ENCODE results near the gene SMYD3.
"Not testable (repeated sequence)": the region's sequence is repeated elsewhere in the genome, so short reads cannot be mapped to it uniquely, and the experiment has no call there.

Gene SMYD3

DNA sequence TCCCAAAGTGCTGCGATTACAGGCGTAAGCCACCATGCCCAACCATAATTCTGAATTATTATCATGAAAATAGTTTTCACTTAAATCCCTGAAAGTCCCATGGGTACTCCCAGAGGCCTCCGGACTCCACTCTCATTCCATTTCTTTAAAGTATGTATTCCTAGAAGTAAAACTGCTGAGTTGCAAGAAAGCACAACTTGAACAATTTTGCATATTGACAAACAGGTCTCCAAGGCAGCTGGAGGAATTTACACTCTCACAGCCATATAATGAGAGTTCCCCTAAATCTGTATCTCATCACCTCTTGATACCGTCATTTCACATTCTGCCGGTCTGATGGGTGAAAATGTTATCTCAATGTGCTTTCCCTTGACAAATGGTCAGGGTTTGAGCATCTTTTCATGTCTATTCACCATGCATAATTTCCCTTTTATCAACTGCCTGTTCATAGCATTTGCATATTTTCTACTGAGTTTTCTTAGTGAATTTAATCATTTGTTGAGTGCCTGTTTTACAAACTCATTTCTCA is 129.4 kb downstream of the SMYD3 start:
- no peaks in the 10 kb centered on the region for H3K27me3 Mint-ChIP-seq
- no peak overlapping the region for H3K4me3 Mint-ChIP-seq
- H3K9me3 Mint-ChIP-seq = no peaks in the 10 kb centered on the region
- no peak overlapping the region for H3K27ac Mint-ChIP-seq
- H3K36me3 Mint-ChIP-seq = peaks cover 1% of the 10 kb centered on the region
- H3K4me1 Mint-ChIP-seq = no peaks in the 10 kb centered on the region

GRCh38 chr1:246373828-246374569 is 133.1 kb downstream of the SMYD3 start:
- Mint-ChIP-seq H3K4me1 (no peaks in the 10 kb centered on the region), H3K9me3 (no peaks in the 10 kb centered on the region), H3K27ac (no peak overlapping the region), H3K4me3 (no peak overlapping the region), H3K27me3 (no peaks in the 10 kb centered on the region), H3K36me3 (peaks cover 1% of the 10 kb centered on the region)

DNA sequence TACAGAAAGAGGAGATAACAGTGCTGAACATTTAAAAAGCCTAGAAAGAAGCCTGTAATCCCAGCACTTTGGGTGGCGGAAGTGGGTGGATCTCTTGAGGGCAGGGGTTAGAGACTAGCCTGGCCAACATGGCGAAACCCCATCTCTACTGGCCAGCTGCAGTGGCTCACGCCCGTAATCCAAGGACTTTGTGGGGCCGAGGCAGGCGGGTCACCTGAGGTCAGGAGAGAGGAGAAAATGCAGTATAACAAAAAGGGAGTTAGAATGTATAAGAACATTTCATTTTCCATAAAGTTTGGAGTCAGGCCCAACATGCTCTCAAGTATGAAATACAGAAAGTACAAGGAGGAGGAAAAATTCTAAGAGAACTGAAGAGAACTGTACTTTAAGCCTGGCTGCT is 134.5 kb downstream of the SMYD3 start:
- peaks cover under 1% of the 10 kb centered on the region for H3K36me3 Mint-ChIP-seq
- H3K4me3 Mint-ChIP-seq = no peak overlapping the region
- no peaks in the 10 kb centered on the region for H3K27me3 Mint-ChIP-seq
- no peak overlapping the region for H3K27ac Mint-ChIP-seq
- no peaks in the 10 kb centered on the region for H3K4me1 Mint-ChIP-seq
- no peaks in the 10 kb centered on the region for H3K9me3 Mint-ChIP-seq

DNA sequence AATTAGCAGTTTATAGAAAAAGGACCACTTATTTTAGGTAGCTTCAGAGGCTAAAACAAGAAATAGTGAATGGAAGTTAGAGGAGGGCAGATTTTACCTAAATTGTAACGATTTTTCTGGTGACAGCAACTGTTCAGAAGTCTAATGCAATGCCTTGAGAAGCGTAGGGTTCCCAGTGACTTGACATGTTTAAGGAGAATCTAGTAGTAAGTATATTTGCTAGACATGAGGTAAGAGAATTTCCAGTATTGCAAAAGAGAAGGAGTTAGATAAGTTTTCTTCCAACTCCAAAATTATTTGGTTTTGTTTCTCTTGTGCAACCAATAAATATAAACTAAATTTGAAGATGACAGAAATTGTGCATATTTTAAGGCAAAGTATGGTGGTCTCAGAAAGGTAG is 140.0 kb downstream of the SMYD3 start:
- peaks cover 1% of the 10 kb centered on the region for H3K36me3 Mint-ChIP-seq
- H3K4me1 Mint-ChIP-seq = peaks cover 12% of the 10 kb centered on the region
- H3K27me3 Mint-ChIP-seq = no peaks in the 10 kb centered on the region
- no peak overlapping the region for H3K4me3 Mint-ChIP-seq
- peaks cover 3% of the 10 kb centered on the region for H3K9me3 Mint-ChIP-seq
- H3K27ac Mint-ChIP-seq = no peak overlapping the region

DNA sequence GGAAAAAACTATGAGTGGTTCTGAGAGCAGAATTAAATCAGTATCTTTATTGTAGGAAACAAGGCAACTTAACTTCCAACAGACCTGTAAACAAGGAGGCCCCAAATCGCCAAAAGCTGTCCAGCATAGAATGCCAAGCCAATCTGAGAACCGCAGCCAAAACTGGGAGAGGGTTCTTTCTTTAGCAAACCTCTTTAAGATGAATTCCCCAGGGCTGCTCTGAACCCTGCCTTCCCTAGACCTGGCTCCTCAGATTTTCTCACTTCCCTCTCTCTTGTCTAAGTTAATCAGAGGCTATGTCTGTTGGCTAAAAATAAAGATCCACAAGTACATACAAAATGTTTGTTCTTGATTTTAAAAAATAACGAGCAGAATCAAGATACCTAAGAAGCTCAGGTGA is 141.4 kb downstream of the SMYD3 start:
- H3K9me3 Mint-ChIP-seq = peaks cover 7% of the 10 kb centered on the region

DNA sequence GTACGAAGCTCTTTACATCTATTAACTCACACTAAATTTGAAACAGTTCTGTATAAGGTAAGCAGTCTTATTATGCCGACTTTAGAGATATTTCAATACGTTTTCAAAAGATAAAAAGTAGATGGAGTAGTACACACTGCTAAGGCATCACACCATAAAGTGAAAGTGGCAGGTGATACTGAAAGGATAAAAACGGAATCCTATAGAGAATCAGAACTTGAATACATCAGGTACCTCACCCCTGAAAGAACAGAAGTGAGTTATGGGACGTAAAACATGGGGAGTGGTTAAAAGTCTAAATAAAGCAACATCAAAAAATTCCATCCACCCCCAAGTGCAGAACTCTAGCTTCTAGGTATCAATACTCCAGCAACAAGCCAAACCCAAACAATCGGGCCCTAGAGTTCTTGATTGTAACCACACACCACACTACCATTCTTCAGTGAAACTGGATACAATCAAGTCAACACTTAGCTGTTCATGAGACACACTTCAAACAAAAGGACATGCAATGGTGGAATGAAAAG is 142.6 kb downstream of the SMYD3 start:
- H3K27me3 Mint-ChIP-seq = no peaks in the 10 kb centered on the region
- no peak overlapping the region for H3K27ac Mint-ChIP-seq
- H3K4me1 Mint-ChIP-seq = peaks cover 21% of the 10 kb centered on the region
- peaks cover 14% of the 10 kb centered on the region for H3K9me3 Mint-ChIP-seq
- H3K4me3 Mint-ChIP-seq = no peak overlapping the region
- H3K36me3 Mint-ChIP-seq = peaks cover 18% of the 10 kb centered on the region

More for the DNA sequence above, 141.4 kb downstream of the SMYD3 start:
- no peak overlapping the region for H3K27ac Mint-ChIP-seq
- no peak overlapping the region for H3K4me3 Mint-ChIP-seq
- peaks cover 11% of the 10 kb centered on the region for H3K36me3 Mint-ChIP-seq
- no peaks in the 10 kb centered on the region for H3K27me3 Mint-ChIP-seq
- peaks cover 17% of the 10 kb centered on the region for H3K4me1 Mint-ChIP-seq

DNA sequence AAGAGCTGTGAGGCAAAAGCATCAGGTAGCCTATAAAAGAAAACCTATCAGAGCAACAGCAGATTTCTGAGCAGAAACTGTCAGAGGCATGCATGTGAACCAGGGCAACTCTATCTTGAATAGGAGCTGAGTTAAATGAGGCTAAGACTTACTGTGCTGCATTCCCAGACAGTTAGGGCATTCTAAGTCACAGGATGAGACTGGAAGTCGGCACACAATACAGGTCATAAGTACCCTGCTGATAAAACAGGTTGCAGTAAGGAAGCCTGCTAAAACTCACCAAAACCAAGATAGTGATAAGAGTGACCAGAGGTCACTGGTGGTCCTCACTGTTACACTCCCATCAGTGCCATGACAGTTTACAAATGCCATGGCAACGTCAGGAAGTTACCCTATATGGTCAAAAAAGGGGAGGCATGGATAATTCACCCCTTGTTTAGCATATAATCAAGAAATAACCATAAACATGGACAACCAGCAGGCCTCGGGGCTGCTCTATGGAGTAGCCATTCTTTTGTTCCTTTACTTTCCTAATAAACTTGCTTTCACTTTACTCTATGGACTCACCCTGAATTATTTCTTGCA is 150.0 kb downstream of the SMYD3 start:
- H3K27ac Mint-ChIP-seq, H3K4me3 Mint-ChIP-seq, H3K27me3 Mint-ChIP-seq: not testable (repeated sequence)
- Mint-ChIP-seq H3K4me1 (peaks cover 19% of the 10 kb centered on the region), H3K36me3 (peaks cover 42% of the 10 kb centered on the region), H3K9me3 (peaks cover 23% of the 10 kb centered on the region)

GRCh38 chr1:246355411-246356230 is 151.5 kb downstream of the SMYD3 start:
- Mint-ChIP-seq H3K36me3 (peaks cover 35% of the 10 kb centered on the region), H3K4me1 (peaks cover 13% of the 10 kb centered on the region), H3K27ac (no peak overlapping the region), H3K4me3 (no peak overlapping the region), H3K27me3 (no peaks in the 10 kb centered on the region), H3K9me3 (peaks cover 18% of the 10 kb centered on the region)

- Mint-ChIP-seq H3K9me3 (peaks cover 5% of the 10 kb centered on the region), H3K4me3 (no peak overlapping the region), H3K36me3 (peaks cover 31% of the 10 kb centered on the region), H3K4me1 (peaks cover 5% of the 10 kb centered on the region), H3K27me3 (no peaks in the 10 kb centered on the region), H3K27ac (no peak overlapping the region)
Measured at GRCh38 chr1:246351721-246352120, 155.4 kb downstream of the SMYD3 start.

GRCh38 chr1:246350745-246351144 is 156.3 kb downstream of the SMYD3 start:
- H3K4me1 Mint-ChIP-seq = no peaks in the 10 kb centered on the region
- no peaks in the 10 kb centered on the region for H3K27me3 Mint-ChIP-seq
- H3K27ac Mint-ChIP-seq = no peak overlapping the region
- H3K9me3 Mint-ChIP-seq = peaks cover 5% of the 10 kb centered on the region
- H3K36me3 Mint-ChIP-seq = peaks cover 32% of the 10 kb centered on the region
- H3K4me3 Mint-ChIP-seq = no peak overlapping the region

DNA sequence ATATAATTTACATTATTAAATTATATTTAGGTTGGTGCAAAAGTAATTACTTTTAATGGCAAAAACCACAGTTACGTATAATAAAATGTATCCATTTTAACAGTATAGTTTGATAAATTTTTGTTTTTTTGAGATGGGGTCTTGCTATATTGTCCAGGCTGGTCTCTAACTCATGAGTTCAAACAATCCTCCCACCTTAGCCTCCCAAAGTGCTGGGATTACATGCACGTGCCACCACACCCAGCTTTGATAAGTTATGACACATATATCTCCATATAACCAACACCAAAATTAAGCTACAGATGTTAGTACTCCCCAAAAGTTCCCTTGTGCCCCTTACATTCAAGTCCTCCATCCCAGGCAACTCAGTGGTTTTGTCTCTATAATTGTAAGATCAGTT is 163.1 kb downstream of the SMYD3 start:
- Mint-ChIP-seq H3K27me3 (no peaks in the 10 kb centered on the region), H3K27ac (no peak overlapping the region), H3K4me1 (peaks cover 4% of the 10 kb centered on the region), H3K4me3 (no peak overlapping the region), H3K36me3 (peaks cover 34% of the 10 kb centered on the region), H3K9me3 (peaks cover 18% of the 10 kb centered on the region)

GRCh38 chr1:246343251-246343650 is 163.8 kb downstream of the SMYD3 start:
- H3K27me3 Mint-ChIP-seq = no peaks in the 10 kb centered on the region
- H3K9me3 Mint-ChIP-seq = peaks cover 18% of the 10 kb centered on the region
- no peak overlapping the region for H3K4me3 Mint-ChIP-seq
- H3K4me1 Mint-ChIP-seq = peaks cover 10% of the 10 kb centered on the region
- peaks cover 30% of the 10 kb centered on the region for H3K36me3 Mint-ChIP-seq
- H3K27ac Mint-ChIP-seq = no peak overlapping the region

DNA sequence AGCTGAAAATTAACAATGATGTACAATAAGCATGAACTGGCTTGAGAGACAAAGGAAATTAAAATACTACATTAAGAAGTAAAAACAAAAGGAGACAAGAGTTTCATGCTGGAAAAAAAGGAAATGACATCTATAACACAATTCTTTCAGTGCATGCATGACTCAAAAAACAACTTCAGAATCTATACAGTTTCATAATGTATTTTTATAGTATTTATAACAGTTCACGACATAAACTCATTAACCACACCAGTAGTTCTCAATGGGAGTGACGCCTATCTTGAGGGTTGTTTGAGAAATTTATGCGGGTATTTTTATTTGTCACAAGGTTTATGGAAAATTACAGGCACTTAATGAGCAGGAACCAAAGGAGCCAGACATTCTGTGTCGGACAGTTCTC is 168.5 kb downstream of the SMYD3 start:
- H3K27ac Mint-ChIP-seq = no peak overlapping the region
- no peaks in the 10 kb centered on the region for H3K27me3 Mint-ChIP-seq
- peaks cover 5% of the 10 kb centered on the region for H3K9me3 Mint-ChIP-seq
- no peak overlapping the region for H3K4me3 Mint-ChIP-seq
- peaks cover 12% of the 10 kb centered on the region for H3K4me1 Mint-ChIP-seq
- H3K36me3 Mint-ChIP-seq = peaks cover 21% of the 10 kb centered on the region

- H3K27me3 Mint-ChIP-seq = no peaks in the 10 kb centered on the region
- H3K36me3 Mint-ChIP-seq = peaks cover 22% of the 10 kb centered on the region
- peaks cover 5% of the 10 kb centered on the region for H3K9me3 Mint-ChIP-seq
- H3K27ac Mint-ChIP-seq = no peak overlapping the region
- no peak overlapping the region for H3K4me3 Mint-ChIP-seq
- peaks cover 9% of the 10 kb centered on the region for H3K4me1 Mint-ChIP-seq
Measured at GRCh38 chr1:246338098-246338497, 169.0 kb downstream of the SMYD3 start.

DNA sequence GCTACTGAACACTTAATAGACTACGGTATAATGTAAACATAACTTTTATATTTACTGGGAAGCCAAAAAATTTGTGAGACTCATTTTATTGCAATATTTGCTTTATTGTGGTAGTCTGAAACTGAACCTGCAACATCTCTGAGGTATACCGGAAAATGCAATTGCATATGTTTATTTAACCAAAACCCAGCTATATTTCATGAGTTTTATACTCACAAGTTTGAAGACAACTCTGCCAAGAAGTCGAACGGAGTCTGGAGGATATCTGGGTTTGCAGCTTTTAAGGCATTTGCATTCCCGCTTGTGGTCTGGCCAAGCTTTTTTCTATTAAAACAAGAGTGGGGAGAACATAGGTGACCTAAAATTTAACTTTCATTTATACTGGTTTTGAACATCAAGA is 171.9 kb downstream of the SMYD3 start:
- peaks cover 7% of the 10 kb centered on the region for H3K9me3 Mint-ChIP-seq
- H3K4me1 Mint-ChIP-seq = peaks cover 24% of the 10 kb centered on the region
- no peak overlapping the region for H3K27ac Mint-ChIP-seq
- peaks cover 41% of the 10 kb centered on the region for H3K36me3 Mint-ChIP-seq
- H3K4me3 Mint-ChIP-seq = no peak overlapping the region
- no peaks in the 10 kb centered on the region for H3K27me3 Mint-ChIP-seq
